ENCODE data around the gene MKI67.

Gene MKI67

DNA sequence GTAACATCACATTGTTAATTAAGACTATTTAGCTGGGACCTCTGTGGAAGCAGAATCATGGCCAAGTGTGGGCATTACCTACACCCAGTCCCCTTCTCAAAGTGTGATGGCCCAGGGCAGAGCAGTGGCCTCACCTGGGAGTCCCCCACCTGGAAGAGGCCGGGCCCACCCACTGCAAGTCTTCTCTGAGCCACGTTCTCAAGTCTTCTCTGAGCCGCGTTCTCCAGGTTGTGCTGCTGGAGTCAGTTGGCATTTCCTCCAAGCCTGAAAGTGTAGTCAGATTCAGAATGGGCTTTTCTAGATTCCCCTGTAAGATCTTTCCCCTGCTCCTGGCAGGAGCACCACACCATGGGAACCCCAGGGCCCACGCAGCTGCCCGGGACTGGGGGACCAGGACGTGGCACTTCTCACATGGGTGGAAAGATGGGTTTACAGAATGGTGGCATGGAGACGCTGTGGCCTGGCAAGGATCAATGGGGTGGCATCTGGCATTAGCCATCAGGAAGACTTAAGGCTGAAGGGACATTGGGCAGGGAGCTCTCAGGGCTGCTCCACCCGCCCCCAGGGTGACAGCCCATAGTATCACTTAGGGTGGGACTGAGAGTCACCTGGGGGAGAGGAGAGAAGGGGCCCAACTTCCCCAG lies 68.0 kb downstream of the MKI67 start:
- H3K4me1 Mint-ChIP-seq (ENCODE audit: low read depth) = peaks cover 93% of the 10 kb centered on the region
- peak overlapping the region; percentile 86 for H3K27ac Mint-ChIP-seq
- H3K4me3 Mint-ChIP-seq = peak overlapping the region; percentile 30
- H3K9me3 Mint-ChIP-seq = no peaks in the 10 kb centered on the region
- no peaks in the 10 kb centered on the region for H3K27me3 Mint-ChIP-seq
- H3K36me3 Mint-ChIP-seq (ENCODE audit: low read depth) = peaks cover 100% of the 10 kb centered on the region
- intact Hi-C loops (cut with micrococcal nuclease) = no loop called here

GRCh38 chr10:128056303-128057050 lies 69.7 kb downstream of the MKI67 start:
- no peaks in the 10 kb centered on the region for H3K27me3 Mint-ChIP-seq
- intact Hi-C loops (cut with micrococcal nuclease) = no loop called here
- no peaks in the 10 kb centered on the region for H3K9me3 Mint-ChIP-seq
- peaks cover 100% of the 10 kb centered on the region for H3K36me3 Mint-ChIP-seq (ENCODE audit: low read depth)
- H3K27ac Mint-ChIP-seq = peak overlapping the region; percentile 86
- H3K4me3 Mint-ChIP-seq = peak overlapping the region; percentile 62
- peaks cover 95% of the 10 kb centered on the region for H3K4me1 Mint-ChIP-seq (ENCODE audit: low read depth)

GRCh38 chr10:128055061-128055868 lies 71.0 kb downstream of the MKI67 start:
- Mint-ChIP-seq H3K36me3 (ENCODE audit: low read depth) (peaks cover 100% of the 10 kb centered on the region), H3K27ac (peak overlapping the region; percentile 86), H3K27me3 (no peaks in the 10 kb centered on the region), H3K4me1 (ENCODE audit: low read depth) (peaks cover 93% of the 10 kb centered on the region), H3K9me3 (no peaks in the 10 kb centered on the region), H3K4me3 (peak overlapping the region; percentile 44)
- intact Hi-C loops (cut with micrococcal nuclease) = no loop called here

- H3K36me3 Mint-ChIP-seq (ENCODE audit: low read depth) = peaks cover 100% of the 10 kb centered on the region
- H3K4me3 Mint-ChIP-seq = peak overlapping the region; percentile 44
- no peaks in the 10 kb centered on the region for H3K9me3 Mint-ChIP-seq
- intact Hi-C loops (cut with micrococcal nuclease) = no loop called here
- H3K4me1 Mint-ChIP-seq (ENCODE audit: low read depth) = peaks cover 90% of the 10 kb centered on the region
- no peaks in the 10 kb centered on the region for H3K27me3 Mint-ChIP-seq
- peak overlapping the region; percentile 86 for H3K27ac Mint-ChIP-seq
Measured at GRCh38 chr10:128054163-128054970, 71.9 kb downstream of the MKI67 start.

DNA sequence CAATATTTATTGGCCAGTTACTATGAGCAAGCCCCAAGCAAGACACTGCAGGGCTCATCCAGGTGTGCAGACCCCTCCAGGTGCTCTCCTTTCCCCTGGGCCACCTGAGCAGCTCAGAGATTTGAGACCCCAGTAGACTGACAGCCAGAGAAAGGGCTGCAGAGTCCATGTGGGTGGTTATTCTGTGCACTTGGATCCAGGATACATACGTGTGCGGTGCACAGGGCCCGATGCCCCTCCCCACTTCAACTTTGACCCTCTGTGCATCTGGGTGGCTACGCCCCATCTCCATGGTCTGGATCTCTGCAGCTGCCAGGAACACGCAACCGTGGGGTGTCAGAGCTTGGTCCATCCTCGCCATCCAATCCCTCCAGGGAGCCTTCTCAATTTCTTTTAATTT lies 72.9 kb downstream of the MKI67 start:
- intact Hi-C loops (cut with micrococcal nuclease) = no loop called here
- peaks cover 80% of the 10 kb centered on the region for H3K4me1 Mint-ChIP-seq (ENCODE audit: low read depth)
- peak overlapping the region; percentile 86 for H3K27ac Mint-ChIP-seq

GRCh38 chr10:128052696-128053095 lies 73.5 kb downstream of the MKI67 start:
- peaks cover 73% of the 10 kb centered on the region for H3K4me1 Mint-ChIP-seq (ENCODE audit: low read depth)
- H3K4me3 Mint-ChIP-seq = peak overlapping the region; percentile 90
- intact Hi-C loops (cut with micrococcal nuclease) = no loop called here
- peak overlapping the region; percentile 86 for H3K27ac Mint-ChIP-seq
- H3K27me3 Mint-ChIP-seq = no peaks in the 10 kb centered on the region
- peaks cover 100% of the 10 kb centered on the region for H3K36me3 Mint-ChIP-seq (ENCODE audit: low read depth)
- no peaks in the 10 kb centered on the region for H3K9me3 Mint-ChIP-seq

More for the DNA sequence above, 72.9 kb downstream of the MKI67 start:
- Mint-ChIP-seq H3K9me3 (no peaks in the 10 kb centered on the region), H3K4me3 (peak overlapping the region; percentile 90), H3K27me3 (no peaks in the 10 kb centered on the region), H3K36me3 (ENCODE audit: low read depth) (peaks cover 100% of the 10 kb centered on the region)

DNA sequence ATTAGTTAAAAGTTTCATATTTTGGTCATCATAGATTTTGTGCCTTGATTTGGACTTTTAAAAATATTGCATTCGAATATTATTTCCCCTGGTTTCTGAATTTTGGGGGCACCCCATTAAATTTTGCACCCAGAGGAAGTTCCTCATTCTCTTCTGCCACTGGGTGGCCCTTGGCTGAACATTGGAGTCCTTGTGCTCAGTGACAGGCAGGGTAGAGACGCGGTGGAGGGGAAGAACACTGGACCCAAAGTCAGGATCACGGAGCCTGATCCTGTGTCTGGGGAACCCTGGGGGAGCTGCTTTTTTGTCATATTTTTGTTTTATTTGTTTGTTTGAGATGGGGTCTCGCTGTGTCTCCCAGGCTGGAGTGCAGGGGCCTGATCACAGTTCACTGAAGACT lies 74.7 kb downstream of the MKI67 start:
- peaks cover 96% of the 10 kb centered on the region for H3K36me3 Mint-ChIP-seq (ENCODE audit: low read depth)
- peaks cover 71% of the 10 kb centered on the region for H3K4me1 Mint-ChIP-seq (ENCODE audit: low read depth)
- peak overlapping the region; percentile 86 for H3K27ac Mint-ChIP-seq
- intact Hi-C loops (cut with micrococcal nuclease) = loop anchor here (1.0 kb wide), 1 partner anchor 13 kb away; no protein-coding TSS in a partner anchor
- H3K27me3 Mint-ChIP-seq = no peaks in the 10 kb centered on the region
- no peaks in the 10 kb centered on the region for H3K9me3 Mint-ChIP-seq
- H3K4me3 Mint-ChIP-seq = peak overlapping the region; percentile 90

DNA sequence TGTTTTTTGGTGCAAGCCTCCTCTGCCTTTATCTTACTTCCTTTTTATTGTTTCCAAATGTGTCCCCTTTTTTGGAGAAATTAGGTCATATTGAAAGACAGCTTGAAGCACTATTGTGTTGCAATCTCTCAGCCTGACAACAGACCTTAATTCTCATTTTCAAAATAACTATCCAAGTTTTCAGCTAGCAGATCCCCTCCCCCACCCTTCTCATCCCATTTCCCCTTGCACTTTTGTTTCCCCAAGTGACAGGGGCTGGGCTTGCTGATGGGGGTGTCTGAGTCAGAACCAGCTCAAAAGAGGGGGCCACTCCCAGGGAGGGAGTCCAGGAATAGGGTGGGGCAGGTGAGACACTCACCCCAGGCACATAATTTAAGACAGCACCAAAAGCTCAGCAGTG lies 75.3 kb downstream of the MKI67 start:
- H3K36me3 Mint-ChIP-seq (ENCODE audit: low read depth) = peaks cover 90% of the 10 kb centered on the region

GRCh38 chr10:128050121-128050516 lies 76.1 kb downstream of the MKI67 start:
- intact Hi-C loops (cut with micrococcal nuclease) = no loop called here
- Mint-ChIP-seq H3K4me1 (ENCODE audit: low read depth) (peaks cover 71% of the 10 kb centered on the region), H3K27me3 (no peaks in the 10 kb centered on the region), H3K9me3 (no peaks in the 10 kb centered on the region), H3K4me3 (peak overlapping the region; percentile 90), H3K27ac (peak overlapping the region; percentile 86), H3K36me3 (ENCODE audit: low read depth) (peaks cover 82% of the 10 kb centered on the region)

More for the DNA sequence above, 75.3 kb downstream of the MKI67 start:
- no peaks in the 10 kb centered on the region for H3K9me3 Mint-ChIP-seq
- H3K4me1 Mint-ChIP-seq (ENCODE audit: low read depth) = peaks cover 71% of the 10 kb centered on the region
- peak overlapping the region; percentile 86 for H3K27ac Mint-ChIP-seq
- H3K4me3 Mint-ChIP-seq = peak overlapping the region; percentile 90
- intact Hi-C loops (cut with micrococcal nuclease) = loop anchor here (1.0 kb wide), 1 partner anchor 13 kb away; no protein-coding TSS in a partner anchor
- H3K27me3 Mint-ChIP-seq = no peaks in the 10 kb centered on the region

DNA sequence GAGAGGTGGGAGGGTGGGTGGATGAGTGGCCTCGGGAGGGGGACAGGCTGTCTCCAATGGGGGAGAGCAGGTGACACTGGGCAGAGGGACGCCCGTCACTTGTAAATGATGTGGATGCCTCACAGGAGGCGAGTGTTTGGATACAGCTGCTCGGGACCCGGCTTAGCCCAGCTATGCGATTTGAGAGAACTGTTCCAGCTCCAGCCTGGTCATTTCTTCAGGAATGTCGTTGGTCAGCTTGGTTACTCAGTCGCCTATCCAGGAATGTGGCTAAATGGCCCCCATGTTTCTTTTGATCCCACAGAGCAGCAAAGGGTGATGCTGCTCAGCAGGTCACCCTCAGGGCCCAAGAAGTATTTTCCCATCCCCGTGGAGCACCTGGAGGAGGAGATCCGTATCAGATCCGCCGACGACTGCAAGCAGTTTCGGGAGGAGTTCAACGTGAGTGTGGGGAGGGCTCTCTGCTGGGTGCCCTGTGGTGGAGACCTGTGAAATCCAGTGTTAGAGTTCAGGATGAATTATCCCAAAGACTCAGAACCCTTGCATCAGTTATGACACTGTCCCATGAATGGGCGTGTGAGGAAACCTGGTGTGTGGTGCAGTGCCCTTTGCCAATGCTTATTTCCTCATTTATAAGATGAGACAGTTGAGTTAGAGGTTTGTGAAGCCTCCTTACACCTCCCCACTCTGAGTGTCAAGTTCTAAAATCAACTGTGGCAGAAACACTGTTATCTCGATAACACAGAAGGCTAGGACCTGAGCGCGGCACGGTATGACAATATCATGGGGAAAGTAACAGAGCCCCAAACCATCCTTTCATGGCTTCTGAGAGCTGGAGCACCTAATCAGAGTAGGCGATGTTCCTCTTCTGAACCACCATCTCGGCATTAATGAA lies 76.8 kb downstream of the MKI67 start:
- peaks cover 70% of the 10 kb centered on the region for H3K4me1 Mint-ChIP-seq (ENCODE audit: low read depth)
- intact Hi-C loops (cut with micrococcal nuclease) = no loop called here
- H3K36me3 Mint-ChIP-seq (ENCODE audit: low read depth) = peaks cover 76% of the 10 kb centered on the region

GRCh38 chr10:128048819-128049210 lies 77.4 kb downstream of the MKI67 start:
- Mint-ChIP-seq H3K27ac (peak overlapping the region; percentile 86), H3K4me1 (ENCODE audit: low read depth) (peaks cover 72% of the 10 kb centered on the region), H3K4me3 (peak overlapping the region; percentile 90), H3K9me3 (no peaks in the 10 kb centered on the region), H3K36me3 (ENCODE audit: low read depth) (peaks cover 69% of the 10 kb centered on the region), H3K27me3 (no peaks in the 10 kb centered on the region)
- intact Hi-C loops (cut with micrococcal nuclease) = no loop called here

More for the DNA sequence above, 76.8 kb downstream of the MKI67 start:
- H3K9me3 Mint-ChIP-seq = no peaks in the 10 kb centered on the region
- no peaks in the 10 kb centered on the region for H3K27me3 Mint-ChIP-seq
- H3K27ac Mint-ChIP-seq = peak overlapping the region; percentile 86
- peak overlapping the region; percentile 90 for H3K4me3 Mint-ChIP-seq

DNA sequence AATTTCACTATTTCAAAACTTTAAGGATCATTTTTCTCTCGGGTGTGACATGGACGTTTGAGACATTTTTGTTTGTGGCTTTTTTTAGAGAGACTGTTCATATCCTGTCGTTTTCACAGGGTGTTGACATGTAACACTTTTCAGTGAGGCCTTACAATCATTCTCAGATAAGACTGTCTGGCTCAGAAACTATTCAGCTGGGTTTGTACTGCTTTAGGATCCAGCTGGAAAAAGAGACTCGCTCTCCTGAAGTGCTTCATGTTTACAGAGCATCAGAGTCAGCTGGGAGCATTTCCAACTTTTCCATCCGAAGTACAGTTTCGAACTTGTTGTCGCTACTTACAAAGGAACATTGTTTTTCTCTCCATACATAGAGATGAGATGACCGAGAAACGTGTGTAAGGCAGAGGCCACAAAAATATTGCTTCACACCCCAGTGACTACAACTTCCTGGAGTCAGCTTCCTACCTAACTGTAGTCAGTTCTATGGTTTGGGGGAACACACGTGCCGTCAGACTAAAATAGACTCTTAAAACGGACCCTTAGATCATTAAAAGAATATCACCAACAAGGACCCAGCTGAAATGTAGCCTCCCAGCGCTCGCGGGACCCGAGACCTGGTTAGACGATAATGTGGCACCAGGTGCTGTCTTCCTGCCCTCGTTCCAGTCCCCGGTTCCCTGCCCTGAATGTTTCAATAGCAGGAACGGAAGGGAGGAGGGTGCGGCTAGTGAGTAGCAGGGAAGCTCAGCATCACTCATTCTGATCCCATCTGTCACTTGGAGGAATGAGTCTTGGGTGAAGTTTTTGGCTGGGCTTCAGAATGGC lies 78.0 kb downstream of the MKI67 start:
- Mint-ChIP-seq H3K36me3 (ENCODE audit: low read depth) (peaks cover 63% of the 10 kb centered on the region), H3K9me3 (no peaks in the 10 kb centered on the region), H3K4me3 (peak overlapping the region; percentile 90), H3K27me3 (no peaks in the 10 kb centered on the region), H3K4me1 (ENCODE audit: low read depth) (peaks cover 75% of the 10 kb centered on the region), H3K27ac (peak overlapping the region; percentile 86)
- intact Hi-C loops (cut with micrococcal nuclease) = loop anchor here (1.0 kb wide), 1 partner anchor 16 kb away; no protein-coding TSS in a partner anchor

All from dendritic cell treated with granulocyte-macrophage colony-stimulating factor and Interleukin-4, amounts not matched to agents 40 ng/mL and 50 ng/mL, for 4 days (primary cell).